ENCODE measurements around the gene FBL.
"Not testable (repeated sequence)": the region's sequence is repeated elsewhere in the genome, so short reads cannot be mapped to it uniquely, and the experiment has no call there.

Gene FBL

GRCh38 chr19:39845933-39846677 lies at the start of gene FBL:
Gene FBL, minus strand, starts transcription at chr19:39846379. Its CDS starts 79 bp downstream, at chr19:39846300.
- FAIRE-seq: no peak

GRCh38 chr19:39895096-39895495 lies 48.9 kb upstream of the FBL start:
- FAIRE-seq: not testable (repeated sequence)

- FAIRE-seq: not testable (repeated sequence)
Measured at GRCh38 chr19:39894236-39894606, 48.0 kb upstream of the FBL start.

GRCh38 chr19:39893366-39894235 lies 47.4 kb upstream of the FBL start:
- FAIRE-seq: not testable (repeated sequence)

- FAIRE-seq: not testable (repeated sequence)
Measured at GRCh38 chr19:39892506-39892902, 46.3 kb upstream of the FBL start.

GRCh38 chr19:39891660-39892505 lies 45.7 kb upstream of the FBL start:
- not testable (repeated sequence) for FAIRE-seq

GRCh38 chr19:39890755-39891551 lies 44.8 kb upstream of the FBL start:
- no peak for FAIRE-seq

- not testable (repeated sequence) for FAIRE-seq
Measured at GRCh38 chr19:39889872-39890754, 43.9 kb upstream of the FBL start.

GRCh38 chr19:39887456-39887951 lies 41.3 kb upstream of the FBL start:
- FAIRE-seq: not testable (repeated sequence)

- FAIRE-seq: not testable (repeated sequence)
Measured at GRCh38 chr19:39885821-39886554, 39.8 kb upstream of the FBL start.

GRCh38 chr19:39884721-39885120 lies 38.5 kb upstream of the FBL start:
- FAIRE-seq: not testable (repeated sequence)

- not testable (repeated sequence) for FAIRE-seq
Measured at GRCh38 chr19:39882645-39883044, 36.5 kb upstream of the FBL start.

- not testable (repeated sequence) for FAIRE-seq
Measured at GRCh38 chr19:39881495-39882110, 35.4 kb upstream of the FBL start.

GRCh38 chr19:39880241-39880640 lies 34.1 kb upstream of the FBL start:
- not testable (repeated sequence) for FAIRE-seq

GRCh38 chr19:39879796-39880195 lies 33.6 kb upstream of the FBL start:
- FAIRE-seq: not testable (repeated sequence)

GRCh38 chr19:39878866-39879265 lies 32.7 kb upstream of the FBL start:
- not testable (repeated sequence) for FAIRE-seq

- FAIRE-seq: no peak
Measured at GRCh38 chr19:39878398-39878797, 32.2 kb upstream of the FBL start.

GRCh38 chr19:39877982-39878381 lies 31.8 kb upstream of the FBL start:
- FAIRE-seq: not testable (repeated sequence)

GRCh38 chr19:39877488-39877887 lies 31.3 kb upstream of the FBL start:
- not testable (repeated sequence) for FAIRE-seq

Data from A204.1 (cell line).